ENCODE data around the gene TJP1. TPM values are rescaled to one million over a fixed set of nuclear protein-coding genes. Genes with fewer than 3 reads are reported as not detected.

Gene TJP1
- total and polyA plus RNA-seq, 2 of the 8 experiments (the other 6 are each of a cell fraction or from before 2014, with no cell fraction given): 46.3 to 138 TPM

DNA sequence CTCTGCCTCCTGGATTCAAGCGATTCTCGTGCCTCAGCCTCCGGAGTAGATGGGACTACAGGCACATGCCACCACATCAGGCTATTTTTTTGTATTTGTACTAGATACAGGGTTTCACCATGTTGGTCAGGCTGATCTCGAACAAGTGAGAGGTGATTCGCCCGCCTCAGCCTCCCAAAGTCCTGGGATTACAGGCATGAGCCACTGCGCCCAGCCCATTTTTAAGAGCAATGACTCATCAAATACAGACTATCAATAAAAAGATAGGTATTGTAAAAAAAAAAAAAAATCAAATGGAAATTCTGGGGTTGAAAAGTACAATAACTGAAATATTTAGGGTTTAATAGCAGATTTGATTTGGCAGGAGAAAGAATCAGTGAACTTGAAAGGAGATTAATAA is 129.0 kb downstream of the TJP1 start:
- Histone ChIP-seq H3K9me3 (ENCODE audit: insufficient read depth in 2 of 2, low read depth in 1 of 2, low read length in 1 of 2) (no peaks in the 10 kb centered on the region), H2BK120ac (replicated peaks; ENCODE audit: low read depth, low read length) (no peak overlapping the region), H3K56ac (replicated peaks; ENCODE audit: insufficient read length, low read depth, low read length) (no peak overlapping the region), H3K27me3 (replicated peaks in 1 of 4; ENCODE audit: control insufficient read depth in 3 of 4, extremely low read depth in 1 of 4, insufficient read depth in 3 of 4, low read length in 3 of 4) (no peaks in the 10 kb centered on the region), H3K4ac (replicated peaks; ENCODE audit: insufficient read length, low read depth, low read length) (no peak overlapping the region), H3K79me2 (ENCODE audit: control insufficient read depth in 1 of 2, insufficient read depth in 2 of 2, low read length in 2 of 2) (no peaks in the 10 kb centered on the region), H4K20me1 (replicated peaks in 1 of 2; ENCODE audit: control insufficient read depth in 1 of 2, insufficient read depth in 2 of 2, low read length in 2 of 2) (peaks cover under 1 to 3% of the 10 kb centered on the region in 2 experiments), H3K23ac (ENCODE audit: insufficient read length) (no peak overlapping the region), H3K27ac (ENCODE audit: low read depth, low read length) (no peak overlapping the region), H2BK15ac (ENCODE audit: low read length) (no peak overlapping the region), H2AFZ (ENCODE audit: low read length) (no peak overlapping the region), H3K4me3 (ENCODE audit: extremely low read depth in 1 of 4, insufficient read depth in 2 of 4, low read depth in 3 of 4, low read length in 4 of 4) (no peak overlapping the region), H4K91ac (replicated peaks; ENCODE audit: insufficient read length, low read length) (no peak overlapping the region), H2BK20ac (ENCODE audit: low read length) (no peak overlapping the region), H3K9ac (replicated peaks in 1 of 4; ENCODE audit: extremely low read depth in 1 of 4, low read depth in 3 of 4, low read length in 3 of 4) (no peak overlapping the region), H3K4me1 (replicated peaks in 1 of 4; ENCODE audit: control insufficient read depth in 3 of 4, insufficient read depth in 4 of 4, low read length in 3 of 4) (peaks cover 0 to 2% (median 0%) of the 10 kb centered on the region in 4 experiments; a peak in 2 of 7 replicates), H4K5ac (ENCODE audit: insufficient read length, low read depth, low read length) (no peak overlapping the region), H3K4me2 (ENCODE audit: insufficient read depth in 1 of 2, low read depth in 2 of 2, low read length in 2 of 2) (no peak overlapping the region), H3K36me3 (ENCODE audit: control insufficient read depth in 2 of 4, insufficient read depth in 4 of 4, low read length in 3 of 4) (no peaks in the 10 kb centered on the region), H3K23me2 (ENCODE audit: low read depth, low read length) (no peaks in the 10 kb centered on the region), H3K79me1 (ENCODE audit: low read depth, low read length) (no peaks in the 10 kb centered on the region), H2AK5ac (ENCODE audit: low read depth, low read length) (no peak overlapping the region), H3K18ac (ENCODE audit: extremely low read depth, low read length) (no peak overlapping the region), H3K14ac (ENCODE audit: insufficient read length) (no peak overlapping the region), H2BK12ac (ENCODE audit: low read depth, low read length) (no peak overlapping the region), H2BK5ac (ENCODE audit: low read depth, low read length) (no peak overlapping the region), H4K8ac (ENCODE audit: extremely low read depth, insufficient read depth, low read length) (no peak overlapping the region)
- WGBS, 2 experiments (ENCODE audit: extremely low coverage in 1 of 2, insufficient coverage in 1 of 2, insufficient read length in 1 of 2, insufficient replicate concordance in 2 of 2, low coverage in 1 of 2, low lambda C conversion rate in 2 of 2, missing lambda C conversion rate in 1 of 2): 88% methylated on average over 4 of the region's 7 CpGs; no CpG with 5 or more reads in 1 of the 2 experiments
- ChIA-PET POLR2A (ENCODE audit: partially characterized antibody) (interaction anchor here (0.9 kb wide), 1 partner anchor 17 kb away, joined by 3 read pairs; no protein-coding TSS in a partner anchor), CTCF (ENCODE audit: partially characterized antibody) (interaction anchor here (0.6 to 2.2 kb wide), 8 partner anchors 11 to 591 kb away, joined by 3 to 9 read pairs (median 3); no protein-coding TSS in a partner anchor)
- DNase-seq (ENCODE audit: low read depth in 1 of 2, low spot score in 2 of 2): no peak
- no peak for FAIRE-seq
- TF ChIP-seq KDM1A (IDR thresholded peaks at IDR 0.05; ENCODE audit: borderline replicate concordance, low read length): no peak
- TF ChIP-seq GTF2F1 (IDR thresholded peaks at IDR 0.05; ENCODE audit: borderline replicate concordance, low read depth, low read length): no peak
- TF ChIP-seq RFX5 (IDR thresholded peaks at IDR 0.05; ENCODE audit: borderline replicate concordance, low read depth, low read length): no peak
- no peak for TF ChIP-seq SIRT6 (IDR thresholded peaks at IDR 0.05; ENCODE audit: low read length)
- no peak for TF ChIP-seq E2F6 (IDR thresholded peaks at IDR 0.05)
